ENCODE results near the gene CD300H. TPM values are rescaled to one million over a fixed set of nuclear protein-coding genes. Genes with fewer than 3 reads are reported as not detected.

CD300H gene
- total and polyA plus RNA-seq, 2 donors from 2014 or later = 2.0 TPM; not detected in 1

DNA sequence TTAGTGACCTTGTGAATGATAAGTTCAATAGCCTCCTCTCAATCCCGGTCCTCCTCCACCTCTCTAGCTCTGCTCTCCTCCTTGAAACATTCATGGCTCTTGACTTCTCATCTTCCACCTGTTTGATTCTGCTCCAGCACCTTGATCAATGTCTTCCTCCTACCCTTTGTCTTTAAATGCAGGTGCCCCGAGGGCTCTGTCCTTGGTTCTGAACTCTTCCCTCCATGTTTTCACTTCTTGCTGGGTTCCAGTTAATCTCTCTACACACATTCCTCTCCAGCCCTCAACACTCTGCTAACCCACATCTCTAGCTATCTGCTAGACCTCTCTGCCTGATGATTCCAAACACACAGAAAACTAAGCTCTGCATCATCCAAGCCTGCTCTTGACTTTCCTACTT lies 42.8 kb upstream of the CD300H start:
- FAIRE-seq (no peak), DNase-seq (peak in 3 of 5 donors; percentile 54 to 68 (median 65))
- H3K4me3 ChIP-seq (ENCODE audit: low read length in 3 of 3) = no peak overlapping the region
- H3K27ac ChIP-seq (ENCODE audit: low read depth in 2 of 2, low read length in 2 of 2) = no peak overlapping the region
- intact Hi-C loops (cut with DNase I) = no loop called here
- TF ChIP-seq, protein P1, sequence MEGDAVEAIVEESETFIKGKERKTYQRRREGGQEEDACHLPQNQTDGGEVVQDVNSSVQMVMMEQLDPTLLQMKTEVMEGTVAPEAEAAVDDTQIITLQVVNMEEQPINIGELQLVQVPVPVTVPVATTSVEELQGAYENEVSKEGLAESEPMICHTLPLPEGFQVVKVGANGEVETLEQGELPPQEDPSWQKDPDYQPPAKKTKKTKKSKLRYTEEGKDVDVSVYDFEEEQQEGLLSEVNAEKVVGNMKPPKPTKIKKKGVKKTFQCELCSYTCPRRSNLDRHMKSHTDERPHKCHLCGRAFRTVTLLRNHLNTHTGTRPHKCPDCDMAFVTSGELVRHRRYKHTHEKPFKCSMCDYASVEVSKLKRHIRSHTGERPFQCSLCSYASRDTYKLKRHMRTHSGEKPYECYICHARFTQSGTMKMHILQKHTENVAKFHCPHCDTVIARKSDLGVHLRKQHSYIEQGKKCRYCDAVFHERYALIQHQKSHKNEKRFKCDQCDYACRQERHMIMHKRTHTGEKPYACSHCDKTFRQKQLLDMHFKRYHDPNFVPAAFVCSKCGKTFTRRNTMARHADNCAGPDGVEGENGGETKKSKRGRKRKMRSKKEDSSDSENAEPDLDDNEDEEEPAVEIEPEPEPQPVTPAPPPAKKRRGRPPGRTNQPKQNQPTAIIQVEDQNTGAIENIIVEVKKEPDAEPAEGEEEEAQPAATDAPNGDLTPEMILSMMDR (IDR thresholded peaks at IDR 0.05; ENCODE audit: borderline replicate concordance, extremely low read depth, insufficient read depth) = no peak
- no peaks in the 10 kb centered on the region for H3K27me3 ChIP-seq (ENCODE audit: control insufficient read depth, insufficient read depth, low read length)
- H3K4me1 ChIP-seq (ENCODE audit: control insufficient read depth in 2 of 3, insufficient read depth in 2 of 3, low read depth in 1 of 3, low read length in 3 of 3) = no peaks in the 10 kb centered on the region
- H3K9ac ChIP-seq (ENCODE audit: low read length in 3 of 3) = no peak overlapping the region
- H3K9me3 ChIP-seq (ENCODE audit: control insufficient read depth in 2 of 3, insufficient read depth in 1 of 3, low read length in 3 of 3) = no peaks in the 10 kb centered on the region
- no peaks in the 10 kb centered on the region for H3K36me3 ChIP-seq (ENCODE audit: control insufficient read depth in 2 of 3, insufficient read depth in 3 of 3, low read length in 3 of 3)

DNA sequence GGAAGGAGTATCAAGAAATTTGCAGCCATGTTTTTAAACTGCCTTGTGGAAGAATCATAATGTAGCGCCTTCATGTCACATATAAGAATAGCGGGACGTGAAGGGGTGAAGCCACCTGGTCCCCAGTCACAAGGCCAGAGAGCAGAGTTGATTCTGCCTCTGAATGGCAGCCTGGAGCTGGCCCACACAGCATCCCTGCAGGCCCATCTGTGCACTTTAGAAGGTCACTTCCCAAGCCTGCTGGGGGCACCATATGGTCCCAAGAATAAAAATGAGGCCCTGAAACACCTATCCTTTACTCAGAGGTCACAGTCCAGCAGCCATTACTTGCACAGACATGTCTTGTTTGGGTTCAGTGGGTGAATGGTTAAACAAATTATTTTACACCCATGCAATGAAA lies 41.2 kb upstream of the CD300H start:
- FAIRE-seq = no peak

DNA sequence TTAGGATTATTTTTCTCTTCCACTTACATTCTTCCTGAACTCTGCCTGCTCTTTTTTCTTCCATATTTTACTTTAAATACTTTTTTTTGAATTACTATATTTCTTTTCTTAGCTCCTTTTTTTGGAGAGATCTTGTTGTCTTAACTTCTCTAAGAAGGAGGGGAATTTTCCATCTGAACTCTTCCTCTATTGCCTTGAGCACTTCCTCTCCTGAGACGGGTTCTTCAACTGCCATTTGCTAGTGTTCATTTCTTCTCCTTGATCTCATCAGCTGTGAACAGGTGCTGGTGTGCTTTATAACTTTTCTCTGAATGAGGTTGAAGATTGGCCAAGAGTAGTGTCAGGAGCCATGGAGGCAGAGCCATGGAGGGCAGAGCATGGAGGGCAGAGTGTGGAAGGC lies 39.9 kb upstream of the CD300H start:
- H3K4me1 ChIP-seq (ENCODE audit: control insufficient read depth in 2 of 3, insufficient read depth in 2 of 3, low read depth in 1 of 3, low read length in 3 of 3) = no peaks in the 10 kb centered on the region
- intact Hi-C loops (cut with DNase I) = no loop called here

More for the DNA sequence above, 41.2 kb upstream of the CD300H start:
- Histone ChIP-seq H3K4me3 (ENCODE audit: low read length in 3 of 3) (no peak overlapping the region), H3K9ac (ENCODE audit: low read length in 3 of 3) (no peak overlapping the region), H3K27me3 (ENCODE audit: control insufficient read depth, insufficient read depth, low read length) (no peaks in the 10 kb centered on the region), H3K36me3 (ENCODE audit: control insufficient read depth in 2 of 3, insufficient read depth in 3 of 3, low read length in 3 of 3) (no peaks in the 10 kb centered on the region), H3K27ac (ENCODE audit: low read depth in 2 of 2, low read length in 2 of 2) (no peak overlapping the region), H3K9me3 (ENCODE audit: control insufficient read depth in 2 of 3, insufficient read depth in 1 of 3, low read length in 3 of 3) (no peaks in the 10 kb centered on the region), H3K4me1 (ENCODE audit: control insufficient read depth in 2 of 3, insufficient read depth in 2 of 3, low read depth in 1 of 3, low read length in 3 of 3) (no peaks in the 10 kb centered on the region)
- intact Hi-C loops (cut with DNase I) = no loop called here
- TF ChIP-seq, protein P1 (IDR thresholded peaks at IDR 0.05; ENCODE audit: borderline replicate concordance, extremely low read depth, insufficient read depth) = no peak
- DNase-seq = no peak

More for the DNA sequence above, 39.9 kb upstream of the CD300H start:
- DNase-seq = no peak
- TF ChIP-seq, protein P1 (IDR thresholded peaks at IDR 0.05; ENCODE audit: borderline replicate concordance, extremely low read depth, insufficient read depth) = no peak
- H3K9ac ChIP-seq (ENCODE audit: low read length in 3 of 3) = no peak overlapping the region
- H3K27ac ChIP-seq (ENCODE audit: low read depth in 2 of 2, low read length in 2 of 2) = no peak overlapping the region
- no peaks in the 10 kb centered on the region for H3K9me3 ChIP-seq (ENCODE audit: control insufficient read depth in 2 of 3, insufficient read depth in 1 of 3, low read length in 3 of 3)
- FAIRE-seq = no peak
- no peaks in the 10 kb centered on the region for H3K27me3 ChIP-seq (ENCODE audit: control insufficient read depth, insufficient read depth, low read length)
- H3K36me3 ChIP-seq (ENCODE audit: control insufficient read depth in 2 of 3, insufficient read depth in 3 of 3, low read length in 3 of 3) = no peaks in the 10 kb centered on the region
- no peak overlapping the region for H3K4me3 ChIP-seq (ENCODE audit: low read length in 3 of 3)

Measured in kidney (tissue), 14 donors.